HepG2 (cell line): ENCODE data around the gene TM9SF2. TPM values are rescaled to one million over a fixed set of nuclear protein-coding genes. Genes with fewer than 3 reads are reported as not detected.
A peak's percentile ranks its signal among the peaks of the same experiment; 100 is the strongest.

ENCODE experiments used
- CAMTA2 ChIP-seq: sonication (generic); formaldehyde crosslinking; IDR thresholded peaks from 2 replicates; pipeline ENCODE4 v1.4.0; 2020; ENCODE audit warnings: mild to moderate bottlenecking, missing genetic modification reagents, borderline replicate concordance
- FOSL1 ChIP-seq: sonication (generic); formaldehyde crosslinking; IDR thresholded peaks from 2 replicates; pipeline ENCODE4 v1.9.0; 2021; ENCODE audit warnings: missing genetic modification reagents, borderline replicate concordance
- FOXA3 ChIP-seq: IDR thresholded peaks from 2 replicates; pipeline ENCODE4 v1.6.1; 2016; ENCODE audit warnings: missing genetic modification reagents, missing compliant biosample characterization
- MBNL3 ChIP-seq: fragments of 250-450 bp; sonication (Bioruptor Pico); conservative IDR thresholded peaks from 2 replicates; pipeline ENCODE4 v1.8.0; 2022; ENCODE audit warnings: mild to moderate bottlenecking, inconsistent platforms
- NFE2L1 ChIP-seq: sonication (generic); formaldehyde crosslinking; IDR thresholded peaks from 2 replicates; pipeline ENCODE4 v1.4.0; 2020; ENCODE audit warnings: missing genetic modification reagents, mild to moderate bottlenecking, borderline replicate concordance
- NR2C2 ChIP-seq: sonication (generic); formaldehyde crosslinking; IDR thresholded peaks from 2 replicates; pipeline ENCODE4 v1.4.0; 2020; ENCODE audit warnings: missing genetic modification reagents, mild to moderate bottlenecking, moderate library complexity, borderline replicate concordance
- PHF8 ChIP-seq: sonication (generic); formaldehyde crosslinking; IDR thresholded peaks from 2 replicates; pipeline ENCODE4 v1.5.0; 2020; ENCODE audit warnings: missing genetic modification reagents
- SATB2 ChIP-seq: sonication (generic); formaldehyde crosslinking; IDR thresholded peaks from 2 replicates; pipeline ENCODE4 v1.5.0; 2020; ENCODE audit warnings: missing genetic modification reagents
- THAP11 ChIP-seq: IDR thresholded peaks from 2 replicates; pipeline ENCODE4 v1.6.1; 2016; ENCODE audit warnings: missing biosample characterization, missing genetic modification reagents
- ZC3H4 ChIP-seq: sonication (generic); formaldehyde crosslinking; IDR thresholded peaks from 2 replicates; pipeline ENCODE4 v1.4.0; 2020; ENCODE audit warnings: missing genetic modification reagents, borderline replicate concordance
- ZNF232 ChIP-seq: sonication (generic); formaldehyde crosslinking; IDR thresholded peaks from 2 replicates; pipeline ENCODE4 v1.4.0; 2020; ENCODE audit warnings: missing genetic modification reagents, borderline replicate concordance
- ZNF253 ChIP-seq: sonication (generic); formaldehyde crosslinking; IDR thresholded peaks from 2 replicates; pipeline ENCODE4 v1.8.0; 2022; ENCODE audit warnings: mild to moderate bottlenecking, missing genetic modification reagents, borderline replicate concordance
- ZNF292 ChIP-seq: sonication (generic); formaldehyde crosslinking; IDR thresholded peaks from 2 replicates; pipeline ENCODE4 v1.8.1; 2022; ENCODE audit warnings: mild to moderate bottlenecking, low read depth, missing genetic modification reagents, borderline replicate concordance
- ZNF296 ChIP-seq: sonication (generic); formaldehyde crosslinking; conservative IDR thresholded peaks from 2 replicates; pipeline ENCODE4 v1.5.0; 2020; ENCODE audit warnings: mild to moderate bottlenecking, missing genetic modification reagents
- ZSCAN30 ChIP-seq: sonication (generic); formaldehyde crosslinking; IDR thresholded peaks from 2 replicates; pipeline ENCODE4 v1.5.0; 2020; ENCODE audit warnings: mild to moderate bottlenecking, missing genetic modification reagents
- polyA plus RNA-seq, 8 experiments: library from polyadenylated mRNA; depleted of rRNA in 3 of 8; stranded (reverse) in 7 of 8; unstranded in 1 of 8; fragments of >200 nt; fragmentation: Illumina TruSeq in 4 of 8; extraction: Trizol in 4 of 8; gene quantifications; 2 replicates each; pipeline versions ENCODE4 v1.2.1 to v1.2.3, GENCODE V29; 2011 to 2016; ENCODE audit warnings: low read depth in 4 of 8, missing spikeins in 1 of 8, mixed read lengths in 1 of 8; ENCODE audit not compliant: insufficient read depth in 1 of 8
- total RNA-seq, 5 experiments: library from RNA; depleted of rRNA; stranded (reverse); fragments of >200 nt; fragmentation: Illumina TruSeq; extraction: Trizol; gene quantifications; 2 replicates each; pipeline ENCODE4 v1.2.3, GENCODE V29; 2016; ENCODE audit warnings: low read depth in 1 of 5
- TF ChIP-seq, protein P1 (sequence below): sonication (generic); formaldehyde crosslinking; IDR thresholded peaks from 2 replicates; pipeline ENCODE4 v1.5.1; 2020; ENCODE audit warnings: mild to moderate bottlenecking, missing genetic modification reagents
- TF ChIP-seq, protein P2 (sequence below): sonication (generic); formaldehyde crosslinking; IDR thresholded peaks from 2 replicates; pipeline ENCODE4 v1.4.0; 2020; ENCODE audit warnings: missing genetic modification reagents
- TF ChIP-seq, protein P3 (sequence below): sonication (generic); formaldehyde crosslinking; IDR thresholded peaks from 2 replicates; pipeline ENCODE4 v1.8.1; 2023; ENCODE audit warnings: missing genetic modification reagents, inconsistent platforms, borderline replicate concordance
- TF ChIP-seq, protein P4 (sequence below): sonication (generic); formaldehyde crosslinking; IDR thresholded peaks from 2 replicates; pipeline ENCODE4 v1.8.0; 2022; ENCODE audit warnings: mild to moderate bottlenecking, missing genetic modification reagents

Gene TM9SF2
- total and polyA plus RNA-seq, 2 of the 13 experiments (the other 11 are each of a cell fraction or from before 2014, with no cell fraction given): 94.1 to 123 TPM

DNA sequence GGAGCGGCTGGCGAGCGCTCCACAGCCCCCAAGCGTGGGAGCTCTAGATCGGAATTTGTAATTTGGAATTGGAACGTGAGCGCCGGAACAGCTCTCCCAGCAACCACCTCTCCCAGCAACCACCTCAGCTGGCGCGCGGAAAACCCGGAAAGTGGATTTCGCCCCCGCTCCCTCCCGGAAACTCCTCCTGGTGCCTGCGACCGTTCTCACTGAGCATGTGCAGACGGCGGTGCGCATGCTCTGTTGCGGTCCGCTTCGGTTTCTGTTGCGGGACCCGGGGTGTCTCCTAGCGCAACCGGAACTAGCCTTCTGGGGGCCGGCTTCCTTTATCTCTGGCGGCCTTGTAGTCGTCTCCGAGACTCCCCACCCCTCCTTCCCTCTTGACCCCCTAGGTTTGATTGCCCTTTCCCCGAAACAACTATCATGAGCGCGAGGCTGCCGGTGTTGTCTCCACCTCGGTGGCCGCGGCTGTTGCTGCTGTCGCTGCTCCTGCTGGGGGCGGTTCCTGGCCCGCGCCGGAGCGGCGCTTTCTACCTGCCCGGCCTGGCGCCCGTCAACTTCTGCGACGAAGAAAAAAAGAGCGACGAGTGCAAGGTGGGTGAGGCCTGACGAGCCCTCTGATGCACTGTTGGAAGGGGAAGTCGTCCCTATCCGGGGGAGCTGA lies at the start of gene TM9SF2 (continued):
- TF ChIP-seq, protein P1, sequence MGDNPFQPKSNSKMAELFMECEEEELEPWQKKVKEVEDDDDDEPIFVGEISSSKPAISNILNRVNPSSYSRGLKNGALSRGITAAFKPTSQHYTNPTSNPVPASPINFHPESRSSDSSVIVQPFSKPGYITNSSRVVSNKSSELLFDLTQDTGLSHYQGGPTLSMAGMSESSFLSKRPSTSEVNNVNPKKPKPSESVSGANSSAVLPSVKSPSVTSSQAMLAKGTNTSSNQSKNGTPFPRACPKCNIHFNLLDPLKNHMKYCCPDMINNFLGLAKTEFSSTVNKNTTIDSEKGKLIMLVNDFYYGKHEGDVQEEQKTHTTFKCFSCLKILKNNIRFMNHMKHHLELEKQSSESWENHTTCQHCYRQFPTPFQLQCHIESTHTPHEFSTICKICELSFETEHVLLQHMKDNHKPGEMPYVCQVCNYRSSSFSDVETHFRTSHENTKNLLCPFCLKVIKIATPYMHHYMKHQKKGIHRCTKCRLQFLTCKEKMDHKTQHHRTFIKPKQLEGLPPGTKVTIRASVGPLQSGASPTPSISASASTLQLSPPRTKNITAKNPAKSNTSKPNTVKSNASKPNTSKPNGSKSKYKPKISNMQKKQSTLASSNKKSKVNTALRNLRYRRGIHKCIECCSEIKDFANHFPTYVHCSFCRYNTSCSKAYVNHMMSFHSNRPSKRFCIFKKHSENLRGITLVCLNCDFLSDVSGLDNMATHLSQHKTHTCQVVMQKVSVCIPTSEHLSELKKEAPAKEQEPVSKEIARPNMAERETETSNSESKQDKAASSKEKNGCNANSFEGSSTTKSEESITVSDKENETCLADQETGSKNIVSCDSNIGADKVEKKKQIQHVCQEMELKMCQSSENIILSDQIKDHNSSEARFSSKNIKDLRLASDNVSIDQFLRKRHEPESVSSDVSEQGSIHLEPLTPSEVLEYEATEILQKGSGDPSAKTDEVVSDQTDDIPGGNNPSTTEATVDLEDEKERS (CRISPR knock-in tag): no peak
- TF ChIP-seq ZNF253 (no peak), FOXA3 (CRISPR knock-in tag) (no peak; the same call in none of the 2 replicates), ZNF296 (CRISPR knock-in tag) (no peak), NFE2L1 (CRISPR knock-in tag) (no peak), NR2C2 (CRISPR knock-in tag) (peak; percentile 58; the same call in 1 of the 2 replicates), CAMTA2 (CRISPR knock-in tag) (no peak), ZNF292 (CRISPR knock-in tag) (peak; percentile 10; the same call in 1 of the 2 replicates), ZC3H4 (CRISPR knock-in tag) (no peak), PHF8 (CRISPR knock-in tag) (peak; percentile 91), SATB2 (CRISPR knock-in tag) (no peak), ZSCAN30 (CRISPR knock-in tag) (no peak), ZNF232 (CRISPR knock-in tag) (peak; percentile 69; the same call in 1 of the 2 replicates), MBNL3 (CRISPR knock-in tag) (no peak), FOSL1 (CRISPR knock-in tag) (no peak), THAP11 (peak; percentile 93)
- TF ChIP-seq, protein P2, sequence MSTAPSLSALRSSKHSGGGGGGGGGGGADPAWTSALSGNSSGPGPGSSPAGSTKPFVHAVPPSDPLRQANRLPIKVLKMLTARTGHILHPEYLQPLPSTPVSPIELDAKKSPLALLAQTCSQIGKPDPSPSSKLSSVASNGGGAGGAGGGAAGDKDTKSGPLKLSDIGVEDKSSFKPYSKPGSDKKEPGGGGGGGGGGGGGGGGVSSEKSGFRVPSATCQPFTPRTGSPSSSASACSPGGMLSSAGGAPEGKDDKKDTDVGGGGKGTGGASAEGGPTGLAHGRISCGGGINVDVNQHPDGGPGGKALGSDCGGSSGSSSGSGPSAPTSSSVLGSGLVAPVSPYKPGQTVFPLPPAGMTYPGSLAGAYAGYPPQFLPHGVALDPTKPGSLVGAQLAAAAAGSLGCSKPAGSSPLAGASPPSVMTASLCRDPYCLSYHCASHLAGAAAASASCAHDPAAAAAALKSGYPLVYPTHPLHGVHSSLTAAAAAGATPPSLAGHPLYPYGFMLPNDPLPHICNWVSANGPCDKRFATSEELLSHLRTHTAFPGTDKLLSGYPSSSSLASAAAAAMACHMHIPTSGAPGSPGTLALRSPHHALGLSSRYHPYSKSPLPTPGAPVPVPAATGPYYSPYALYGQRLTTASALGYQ: no peak; the same call in 1 of the 2 replicates
- TF ChIP-seq, protein P3, sequence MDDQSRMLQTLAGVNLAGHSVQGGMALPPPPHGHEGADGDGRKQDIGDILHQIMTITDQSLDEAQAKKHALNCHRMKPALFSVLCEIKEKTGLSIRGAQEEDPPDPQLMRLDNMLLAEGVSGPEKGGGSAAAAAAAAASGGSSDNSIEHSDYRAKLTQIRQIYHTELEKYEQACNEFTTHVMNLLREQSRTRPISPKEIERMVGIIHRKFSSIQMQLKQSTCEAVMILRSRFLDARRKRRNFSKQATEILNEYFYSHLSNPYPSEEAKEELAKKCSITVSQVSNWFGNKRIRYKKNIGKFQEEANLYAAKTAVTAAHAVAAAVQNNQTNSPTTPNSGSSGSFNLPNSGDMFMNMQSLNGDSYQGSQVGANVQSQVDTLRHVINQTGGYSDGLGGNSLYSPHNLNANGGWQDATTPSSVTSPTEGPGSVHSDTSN (CRISPR knock-in tag): no peak
- TF ChIP-seq, protein P4, sequence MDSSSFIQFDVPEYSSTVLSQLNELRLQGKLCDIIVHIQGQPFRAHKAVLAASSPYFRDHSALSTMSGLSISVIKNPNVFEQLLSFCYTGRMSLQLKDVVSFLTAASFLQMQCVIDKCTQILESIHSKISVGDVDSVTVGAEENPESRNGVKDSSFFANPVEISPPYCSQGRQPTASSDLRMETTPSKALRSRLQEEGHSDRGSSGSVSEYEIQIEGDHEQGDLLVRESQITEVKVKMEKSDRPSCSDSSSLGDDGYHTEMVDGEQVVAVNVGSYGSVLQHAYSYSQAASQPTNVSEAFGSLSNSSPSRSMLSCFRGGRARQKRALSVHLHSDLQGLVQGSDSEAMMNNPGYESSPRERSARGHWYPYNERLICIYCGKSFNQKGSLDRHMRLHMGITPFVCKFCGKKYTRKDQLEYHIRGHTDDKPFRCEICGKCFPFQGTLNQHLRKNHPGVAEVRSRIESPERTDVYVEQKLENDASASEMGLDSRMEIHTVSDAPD: no peak
